NB4 (cell line): ENCODE data around the gene IL36RN.

ENCODE experiments used
- CTCF ChIP-seq: IDR thresholded peaks from one replicate; pipeline ENCODE4 v1.5.1; 2012; ENCODE audit warnings: low read depth, low read length
- MAX ChIP-seq: IDR thresholded peaks from 2 replicates; pipeline ENCODE4 v1.6.1; 2011; ENCODE audit warnings: low read depth, low read length
- POLR2A ChIP-seq: IDR thresholded peaks from 2 replicates; pipeline ENCODE4 v1.6.1; 2011; ENCODE audit warnings: mild to moderate bottlenecking; ENCODE audit not compliant: insufficient read length; ENCODE audit errors: extremely low read depth

DNA sequence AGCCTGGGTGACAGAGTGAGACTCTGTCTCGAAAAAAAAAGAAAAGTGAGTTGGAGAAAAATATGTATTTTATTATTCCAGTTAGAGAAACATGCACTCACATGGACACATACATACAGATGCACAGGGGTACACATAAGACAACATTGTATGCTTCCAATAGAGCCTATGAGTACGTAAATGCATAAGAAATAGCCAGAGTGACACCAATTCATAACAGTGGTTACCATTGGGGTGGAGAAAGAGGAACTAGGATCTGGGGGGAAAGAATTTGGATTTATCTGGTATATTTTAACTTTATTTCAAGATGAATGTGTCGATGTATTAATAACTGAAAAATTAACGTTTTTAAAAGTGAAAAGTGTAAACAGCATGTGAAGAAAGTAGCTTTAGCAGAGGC, 37.7 kb upstream of the IL36RN start:
- TF ChIP-seq CTCF (no peak), MAX (no peak), POLR2A (no peak)
